HepG2 (cell line): Measurements from ENCODE around the gene PLA2G4D. TPM values are rescaled to one million over a fixed set of nuclear protein-coding genes. Genes with fewer than 3 reads are reported as not detected.

Source experiments
- DNMT1 ChIP-seq: sonication (generic); formaldehyde crosslinking; IDR thresholded peaks from 2 replicates; pipeline ENCODE4 v1.5.1; 2020; ENCODE audit warnings: mild to moderate bottlenecking, missing genetic modification reagents
- E2F2 ChIP-seq: sonication (generic); formaldehyde crosslinking; IDR thresholded peaks from 2 replicates; pipeline ENCODE4 v1.4.0; 2020; ENCODE audit warnings: missing genetic modification reagents, borderline replicate concordance
- GTF3A ChIP-seq: sonication (generic); formaldehyde crosslinking; conservative IDR thresholded peaks from 2 replicates; pipeline ENCODE4 v1.4.0; 2020; ENCODE audit warnings: mild to moderate bottlenecking, missing genetic modification reagents
- KDM1A ChIP-seq: IDR thresholded peaks from 2 replicates; pipeline ENCODE4 v1.6.1; 2016; ENCODE audit warnings: missing compliant biosample characterization
- KDM5B ChIP-seq: sonication (generic); formaldehyde crosslinking; IDR thresholded peaks from 2 replicates; pipeline ENCODE4 v1.4.0; 2020; ENCODE audit warnings: missing genetic modification reagents, mild to moderate bottlenecking, borderline replicate concordance
- MXI1 ChIP-seq: IDR thresholded peaks from 3 replicates; pipeline ENCODE4 v1.6.1; 2012; ENCODE audit warnings: low read depth, low read length, inconsistent platforms, borderline replicate concordance
- MYC ChIP-seq: sonication (generic); formaldehyde crosslinking; IDR thresholded peaks from 2 replicates; pipeline ENCODE4 v1.9.0; 2021; ENCODE audit warnings: missing genetic modification reagents, borderline replicate concordance
- NCOA5 ChIP-seq: sonication (generic); formaldehyde crosslinking; IDR thresholded peaks from 2 replicates; pipeline ENCODE4 v1.4.0; 2020; ENCODE audit warnings: missing genetic modification reagents
- RNF219 ChIP-seq: sonication (generic); formaldehyde crosslinking; IDR thresholded peaks from 2 replicates; pipeline ENCODE4 v1.5.0; 2020; ENCODE audit warnings: mild to moderate bottlenecking, missing genetic modification reagents
- SNAPC2 ChIP-seq: sonication (generic); formaldehyde crosslinking; IDR thresholded peaks from 2 replicates; pipeline ENCODE4 v1.8.1; 2022; ENCODE audit warnings: mild to moderate bottlenecking, missing genetic modification reagents
- TBP ChIP-seq: sonication (generic); formaldehyde crosslinking; IDR thresholded peaks from 2 replicates; pipeline ENCODE4 v1.5.0; 2020; ENCODE audit warnings: missing genetic modification reagents
- TSC22D2 ChIP-seq: sonication (generic); formaldehyde crosslinking; IDR thresholded peaks from 2 replicates; pipeline ENCODE4 v1.5.1; 2020; ENCODE audit warnings: missing genetic modification reagents, mild to moderate bottlenecking, borderline replicate concordance
- ZFP36 ChIP-seq: fragments of 150-350 bp; IDR thresholded peaks from 2 replicates; pipeline ENCODE4 v1.6.1; 2018; ENCODE audit warnings: borderline replicate concordance, low read length, low read depth; ENCODE audit not compliant: partially characterized antibody
- ZNF382 ChIP-seq: sonication (generic); formaldehyde crosslinking; IDR thresholded peaks from 2 replicates; pipeline ENCODE4 v1.5.0; 2020; ENCODE audit warnings: missing genetic modification reagents, mild to moderate bottlenecking, borderline replicate concordance
- ZNF484 ChIP-seq: sonication (generic); formaldehyde crosslinking; IDR thresholded peaks from 2 replicates; pipeline ENCODE4 v1.5.1; 2020; ENCODE audit warnings: mild to moderate bottlenecking, low read depth, missing genetic modification reagents, borderline replicate concordance
- ZNF652 ChIP-seq: IDR thresholded peaks from 2 replicates; pipeline ENCODE4 v1.6.1; 2016; ENCODE audit warnings: low read depth, borderline replicate concordance
- ZNF773 ChIP-seq: sonication (generic); formaldehyde crosslinking; IDR thresholded peaks from 2 replicates; pipeline ENCODE4 v1.4.0; 2020; ENCODE audit warnings: missing genetic modification reagents, borderline replicate concordance
- polyA plus RNA-seq, 8 experiments: library from polyadenylated mRNA; depleted of rRNA in 3 of 8; stranded (reverse) in 7 of 8; unstranded in 1 of 8; fragments of >200 nt; fragmentation: Illumina TruSeq in 4 of 8; extraction: Trizol in 4 of 8; gene quantifications; 2 replicates each; pipeline versions ENCODE4 v1.2.1 to v1.2.3, GENCODE V29; 2011 to 2016; ENCODE audit warnings: low read depth in 4 of 8, missing spikeins in 1 of 8, mixed read lengths in 1 of 8; ENCODE audit not compliant: insufficient read depth in 1 of 8
- total RNA-seq, 5 experiments: library from RNA; depleted of rRNA; stranded (reverse); fragments of >200 nt; fragmentation: Illumina TruSeq; extraction: Trizol; gene quantifications; 2 replicates each; pipeline ENCODE4 v1.2.3, GENCODE V29; 2016; ENCODE audit warnings: low read depth in 1 of 5
- TF ChIP-seq, protein P1 (sequence below): sonication (generic); formaldehyde crosslinking; IDR thresholded peaks from 2 replicates; pipeline ENCODE4 v1.5.1; 2020; ENCODE audit warnings: mild to moderate bottlenecking, missing genetic modification reagents, moderate library complexity
- TF ChIP-seq, protein P2 (sequence below): sonication (generic); formaldehyde crosslinking; IDR thresholded peaks from 2 replicates; pipeline ENCODE4 v1.8.1; 2022; ENCODE audit warnings: mild to moderate bottlenecking, missing genetic modification reagents
- TF ChIP-seq, protein P3 (sequence below): sonication (generic); formaldehyde crosslinking; IDR thresholded peaks from 2 replicates; pipeline ENCODE4 v1.8.1; 2023; ENCODE audit warnings: mild to moderate bottlenecking, missing genetic modification reagents, borderline replicate concordance

Gene PLA2G4D
- total and polyA plus RNA-seq, 2 of the 13 experiments (the other 11 are each of a cell fraction or from before 2014, with no cell fraction given), result 0.04 to 0.21 TPM

- TF ChIP-seq ZNF484 (no peak), GTF3A (CRISPR knock-in tag) (no peak), MYC (CRISPR knock-in tag) (peak; percentile 20; the same call in 1 of the 2 replicates), TBP (CRISPR knock-in tag) (no peak), ZNF773 (CRISPR knock-in tag) (no peak), KDM1A (CRISPR knock-in tag) (no peak), KDM5B (CRISPR knock-in tag) (peak; percentile 29; the same call in 1 of the 2 replicates), ZNF382 (CRISPR knock-in tag) (no peak), MXI1 (0 out of 3 replicates have a peak, but pooled peaks have one; percentile 14), TSC22D2 (CRISPR knock-in tag) (no peak), NCOA5 (CRISPR knock-in tag) (no peak), E2F2 (no peak), RNF219 (no peak), DNMT1 (CRISPR knock-in tag) (no peak), ZNF652 (CRISPR knock-in tag) (peak; percentile 46), ZFP36 (no peak), SNAPC2 (no peak)
- TF ChIP-seq, protein P1, sequence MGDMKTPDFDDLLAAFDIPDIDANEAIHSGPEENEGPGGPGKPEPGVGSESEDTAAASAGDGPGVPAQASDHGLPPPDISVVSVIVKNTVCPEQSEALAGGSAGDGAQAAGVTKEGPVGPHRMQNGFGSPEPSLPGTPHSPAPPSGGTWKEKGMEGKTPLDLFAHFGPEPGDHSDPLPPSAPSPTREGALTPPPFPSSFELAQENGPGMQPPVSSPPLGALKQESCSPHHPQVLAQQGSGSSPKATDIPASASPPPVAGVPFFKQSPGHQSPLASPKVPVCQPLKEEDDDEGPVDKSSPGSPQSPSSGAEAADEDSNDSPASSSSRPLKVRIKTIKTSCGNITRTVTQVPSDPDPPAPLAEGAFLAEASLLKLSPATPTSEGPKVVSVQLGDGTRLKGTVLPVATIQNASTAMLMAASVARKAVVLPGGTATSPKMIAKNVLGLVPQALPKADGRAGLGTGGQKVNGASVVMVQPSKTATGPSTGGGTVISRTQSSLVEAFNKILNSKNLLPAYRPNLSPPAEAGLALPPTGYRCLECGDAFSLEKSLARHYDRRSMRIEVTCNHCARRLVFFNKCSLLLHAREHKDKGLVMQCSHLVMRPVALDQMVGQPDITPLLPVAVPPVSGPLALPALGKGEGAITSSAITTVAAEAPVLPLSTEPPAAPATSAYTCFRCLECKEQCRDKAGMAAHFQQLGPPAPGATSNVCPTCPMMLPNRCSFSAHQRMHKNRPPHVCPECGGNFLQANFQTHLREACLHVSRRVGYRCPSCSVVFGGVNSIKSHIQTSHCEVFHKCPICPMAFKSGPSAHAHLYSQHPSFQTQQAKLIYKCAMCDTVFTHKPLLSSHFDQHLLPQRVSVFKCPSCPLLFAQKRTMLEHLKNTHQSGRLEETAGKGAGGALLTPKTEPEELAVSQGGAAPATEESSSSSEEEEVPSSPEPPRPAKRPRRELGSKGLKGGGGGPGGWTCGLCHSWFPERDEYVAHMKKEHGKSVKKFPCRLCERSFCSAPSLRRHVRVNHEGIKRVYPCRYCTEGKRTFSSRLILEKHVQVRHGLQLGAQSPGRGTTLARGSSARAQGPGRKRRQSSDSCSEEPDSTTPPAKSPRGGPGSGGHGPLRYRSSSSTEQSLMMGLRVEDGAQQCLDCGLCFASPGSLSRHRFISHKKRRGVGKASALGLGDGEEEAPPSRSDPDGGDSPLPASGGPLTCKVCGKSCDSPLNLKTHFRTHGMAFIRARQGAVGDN (CRISPR knock-in tag), result peak; percentile 57; the same call in 1 of the 2 replicates
- TF ChIP-seq, protein P2, sequence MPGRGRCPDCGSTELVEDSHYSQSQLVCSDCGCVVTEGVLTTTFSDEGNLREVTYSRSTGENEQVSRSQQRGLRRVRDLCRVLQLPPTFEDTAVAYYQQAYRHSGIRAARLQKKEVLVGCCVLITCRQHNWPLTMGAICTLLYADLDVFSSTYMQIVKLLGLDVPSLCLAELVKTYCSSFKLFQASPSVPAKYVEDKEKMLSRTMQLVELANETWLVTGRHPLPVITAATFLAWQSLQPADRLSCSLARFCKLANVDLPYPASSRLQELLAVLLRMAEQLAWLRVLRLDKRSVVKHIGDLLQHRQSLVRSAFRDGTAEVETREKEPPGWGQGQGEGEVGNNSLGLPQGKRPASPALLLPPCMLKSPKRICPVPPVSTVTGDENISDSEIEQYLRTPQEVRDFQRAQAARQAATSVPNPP (CRISPR knock-in tag), result no peak
- TF ChIP-seq, protein P3, sequence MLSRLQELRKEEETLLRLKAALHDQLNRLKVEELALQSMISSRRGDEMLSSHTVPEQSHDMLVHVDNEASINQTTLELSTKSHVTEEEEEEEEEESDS (CRISPR knock-in tag), result no peak
Observed at GRCh38 chr15:42100021-42100800, 5.8 kb upstream of the PLA2G4D start (continued).
